H54 (cell line): ENCODE measurements around the gene SPRYD3.
"Not testable (repeated sequence)": the region's sequence is repeated elsewhere in the genome, so short reads cannot be mapped to it uniquely, and the experiment has no call there.

ENCODE experiments used
- DNase-seq: peaks from one replicate; pipeline ENCODE4 v3.0.0; 2011; ENCODE audit warnings: low spot score, mixed read lengths; ENCODE audit not compliant: insufficient read length
- FAIRE-seq: peaks from 3 replicates; lab custom pipeline; 2011; peaks lifted over from hg19 to GRCh38; lab: Jason Lieb, UNC
- POLR2A ChIP-seq: IDR thresholded peaks from 2 replicates; pipeline ENCODE4 v1.6.1; 2011; ENCODE audit warnings: low read depth, mild to moderate bottlenecking, low read length

SPRYD3 gene

GRCh38 chr12:53079226-53080117 is at the start of gene SPRYD3:
SPRYD3 (minus strand) TSS chr12:53079390; CDS start chr12:53079333, 57 bp downstream.
- TF ChIP-seq POLR2A, result peak; percentile 94
- no peak for FAIRE-seq
- DNase-seq, result peak; percentile 98

GRCh38 chr12:53127169-53127568 is 48.0 kb upstream of the SPRYD3 start:
- DNase-seq, result no peak
- TF ChIP-seq POLR2A, result no peak
- no peak for FAIRE-seq

GRCh38 chr12:53124352-53124723 is 45.1 kb upstream of the SPRYD3 start:
- FAIRE-seq, result no peak

GRCh38 chr12:53123578-53124351 is 44.6 kb upstream of the SPRYD3 start:
- DNase-seq (peak; percentile 86), FAIRE-seq (peak; percentile 89)
- TF ChIP-seq POLR2A, result no peak

More at GRCh38 chr12:53124352-53124723, 45.1 kb upstream of the SPRYD3 start:
- no peak for TF ChIP-seq POLR2A
- no peak for DNase-seq

- DNase-seq, result peak; percentile 38
Measured at GRCh38 chr12:53122961-53123468, 43.8 kb upstream of the SPRYD3 start.

DNA sequence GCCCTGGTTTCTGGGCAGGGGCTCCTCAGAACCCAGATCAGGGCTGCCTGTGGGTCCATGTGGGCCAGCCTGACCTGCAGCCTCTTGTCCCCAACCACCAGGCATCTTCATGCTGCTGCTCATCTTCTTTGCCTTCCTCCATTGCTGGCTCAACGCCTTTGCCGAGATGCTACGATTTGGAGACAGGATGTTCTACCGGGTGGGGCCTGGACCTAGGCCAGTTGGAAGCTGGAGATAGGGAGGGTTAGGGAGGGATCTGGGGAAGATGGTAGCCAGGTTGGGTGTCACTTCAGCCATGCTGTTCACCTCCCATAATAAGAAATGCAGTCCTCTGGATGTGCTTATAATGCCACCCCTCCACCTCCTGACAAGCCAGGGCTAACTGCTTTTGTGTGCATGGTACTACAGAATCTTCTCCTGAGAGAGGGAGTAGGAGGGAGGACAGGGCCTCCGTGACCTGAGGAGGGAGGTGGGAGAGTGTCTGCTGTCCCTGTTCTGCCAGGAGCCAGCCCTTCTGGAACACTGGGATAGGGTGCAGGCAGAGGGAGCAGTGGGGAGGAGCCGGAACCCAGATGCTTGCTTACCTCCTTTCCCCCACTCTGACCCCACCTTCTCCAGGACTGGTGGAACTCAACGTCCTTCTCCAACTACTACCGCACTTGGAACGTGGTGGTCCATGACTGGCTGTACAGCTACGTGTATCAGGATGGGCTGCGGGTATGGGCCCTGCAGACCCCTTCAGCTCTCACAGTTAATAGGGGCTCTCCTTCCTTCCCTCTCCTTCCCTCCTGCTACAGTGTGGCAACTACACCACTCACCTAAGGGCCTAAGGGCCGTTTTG is 41.7 kb upstream of the SPRYD3 start:
- FAIRE-seq, result no peak

More at GRCh38 chr12:53122961-53123468, 43.8 kb upstream of the SPRYD3 start:
- no peak for TF ChIP-seq POLR2A
- no peak for FAIRE-seq

GRCh38 chr12:53118751-53119300 is 39.6 kb upstream of the SPRYD3 start:
- FAIRE-seq (no peak), DNase-seq (no peak)
- no peak for TF ChIP-seq POLR2A

More for the DNA sequence above, 41.7 kb upstream of the SPRYD3 start:
- no peak for TF ChIP-seq POLR2A
- no peak for DNase-seq

- FAIRE-seq, result no peak
Measured at GRCh38 chr12:53115891-53116648, 36.9 kb upstream of the SPRYD3 start.

DNA sequence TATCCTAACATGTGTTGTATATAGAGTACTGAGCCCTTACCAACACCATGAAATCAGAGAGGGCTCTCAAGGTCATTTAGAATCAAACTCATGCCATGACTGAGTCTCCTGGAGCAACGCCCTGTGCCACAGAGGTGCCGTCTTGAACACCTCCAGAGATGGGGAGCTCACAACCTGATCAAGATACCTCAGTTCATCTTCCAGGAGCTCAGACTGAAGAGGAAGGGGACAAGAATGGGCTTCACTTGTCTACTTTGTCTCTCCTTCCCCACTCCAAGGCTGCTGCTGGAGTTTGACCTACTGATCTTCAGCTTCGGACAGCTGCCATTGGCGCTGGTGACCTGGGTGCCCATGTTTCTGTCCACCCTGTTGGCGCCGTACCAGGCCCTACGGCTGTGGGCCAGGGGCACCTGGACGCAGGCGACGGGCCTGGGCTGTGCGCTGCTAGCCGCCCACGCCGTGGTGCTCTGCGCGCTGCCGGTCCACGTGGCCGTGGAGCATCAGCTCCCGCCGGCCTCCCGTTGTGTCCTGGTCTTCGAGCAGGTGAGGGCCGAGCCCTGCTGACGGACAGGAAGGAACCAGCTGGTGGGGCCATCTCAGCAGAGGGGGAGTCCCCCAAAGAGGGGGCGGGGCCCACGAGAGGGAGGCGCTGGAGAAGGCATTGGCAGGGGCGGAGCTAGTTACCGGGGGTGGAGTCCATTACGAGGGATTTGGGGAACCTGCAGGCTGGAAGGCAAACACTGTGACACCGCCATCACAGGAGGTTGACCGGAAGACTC is 36.1 kb upstream of the SPRYD3 start:
- DNase-seq (no peak), FAIRE-seq (no peak)
- TF ChIP-seq POLR2A, result no peak

More at GRCh38 chr12:53115891-53116648, 36.9 kb upstream of the SPRYD3 start:
- no peak for TF ChIP-seq POLR2A
- DNase-seq, result no peak

DNA sequence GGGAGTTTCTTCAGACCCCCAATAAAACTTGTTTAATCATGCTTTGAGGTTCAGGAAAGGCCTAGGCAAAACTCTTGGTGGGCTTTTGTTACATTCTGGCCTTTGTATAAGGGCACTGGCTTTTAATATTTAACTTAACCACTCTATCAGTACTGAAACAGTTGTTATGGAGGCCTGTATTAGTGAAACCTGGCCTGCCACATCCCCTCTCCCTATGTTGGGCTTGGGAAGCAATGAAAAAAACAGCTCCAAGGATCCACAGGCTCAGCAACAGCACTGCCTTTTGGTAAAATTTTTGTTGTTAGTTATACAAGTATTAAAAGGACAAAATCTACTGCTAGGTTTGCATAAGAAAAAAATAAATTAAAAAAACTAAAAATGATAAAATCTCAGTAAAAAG is 34.8 kb upstream of the SPRYD3 start:
- FAIRE-seq (no peak), DNase-seq (no peak)
- TF ChIP-seq POLR2A, result no peak

- FAIRE-seq (no peak), DNase-seq (no peak)
- TF ChIP-seq POLR2A, result no peak
Measured at GRCh38 chr12:53113136-53113705, 34.0 kb upstream of the SPRYD3 start.

DNA sequence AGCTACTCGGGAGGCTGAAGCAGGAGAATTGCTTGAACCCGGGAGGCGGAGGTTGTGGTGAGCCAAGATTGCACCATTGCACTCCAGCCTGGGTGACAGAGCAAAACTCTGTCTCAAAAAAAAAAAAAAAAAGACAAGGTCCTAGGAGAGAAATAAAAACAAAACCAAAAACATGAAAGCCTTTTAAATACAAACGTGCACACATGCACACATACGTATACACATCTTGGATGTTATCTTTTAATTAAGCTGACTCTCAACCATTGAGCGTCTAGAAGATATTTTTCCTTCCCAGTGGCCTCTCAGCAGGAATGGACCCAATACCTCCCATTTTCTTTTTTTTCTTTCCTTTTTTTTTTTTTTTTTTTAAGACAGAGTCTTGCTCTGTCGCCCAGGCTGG is 33.2 kb upstream of the SPRYD3 start:
- FAIRE-seq, DNase-seq: not testable (repeated sequence)
